ENCODE data around the gene SHD.

DNA sequence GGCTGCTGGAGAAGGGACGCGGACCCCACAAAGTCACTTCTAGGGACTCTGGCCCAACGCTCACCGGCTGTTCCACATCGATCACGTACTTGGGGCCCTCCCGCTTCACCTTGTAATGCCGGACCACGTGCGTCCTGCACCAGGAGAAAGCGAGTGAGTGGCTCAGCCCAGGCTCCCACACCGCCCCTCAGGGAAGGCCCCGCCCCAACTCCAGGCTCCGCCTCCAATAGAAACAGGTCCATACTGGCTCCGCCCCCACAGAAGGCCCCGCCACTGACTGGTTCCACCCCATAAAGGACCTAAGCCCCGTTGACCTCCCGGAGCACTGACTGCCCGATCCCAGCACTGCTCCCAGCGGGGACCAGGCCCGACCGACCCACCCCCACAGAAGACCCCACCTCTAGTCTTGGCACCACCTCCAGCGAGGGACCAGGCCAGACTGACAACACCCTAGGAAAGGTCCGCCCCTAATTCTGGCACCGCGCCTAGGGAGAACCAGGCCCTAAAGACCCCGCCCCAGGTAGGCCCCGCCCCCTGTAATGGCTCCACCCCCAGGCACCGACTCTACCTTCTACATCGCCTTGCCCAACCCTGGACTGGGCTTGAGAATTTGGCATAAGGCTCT, 48.3 kb downstream of the SHD start:
- TF ChIP-seq, protein P1, sequence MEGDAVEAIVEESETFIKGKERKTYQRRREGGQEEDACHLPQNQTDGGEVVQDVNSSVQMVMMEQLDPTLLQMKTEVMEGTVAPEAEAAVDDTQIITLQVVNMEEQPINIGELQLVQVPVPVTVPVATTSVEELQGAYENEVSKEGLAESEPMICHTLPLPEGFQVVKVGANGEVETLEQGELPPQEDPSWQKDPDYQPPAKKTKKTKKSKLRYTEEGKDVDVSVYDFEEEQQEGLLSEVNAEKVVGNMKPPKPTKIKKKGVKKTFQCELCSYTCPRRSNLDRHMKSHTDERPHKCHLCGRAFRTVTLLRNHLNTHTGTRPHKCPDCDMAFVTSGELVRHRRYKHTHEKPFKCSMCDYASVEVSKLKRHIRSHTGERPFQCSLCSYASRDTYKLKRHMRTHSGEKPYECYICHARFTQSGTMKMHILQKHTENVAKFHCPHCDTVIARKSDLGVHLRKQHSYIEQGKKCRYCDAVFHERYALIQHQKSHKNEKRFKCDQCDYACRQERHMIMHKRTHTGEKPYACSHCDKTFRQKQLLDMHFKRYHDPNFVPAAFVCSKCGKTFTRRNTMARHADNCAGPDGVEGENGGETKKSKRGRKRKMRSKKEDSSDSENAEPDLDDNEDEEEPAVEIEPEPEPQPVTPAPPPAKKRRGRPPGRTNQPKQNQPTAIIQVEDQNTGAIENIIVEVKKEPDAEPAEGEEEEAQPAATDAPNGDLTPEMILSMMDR (IDR thresholded peaks at IDR 0.05), result no peak
- no peak for TF ChIP-seq POLR2A (IDR thresholded peaks at IDR 0.05)

Data from body of pancreas (tissue), 4 donors.